Measurements from ENCODE around the gene FAM24B.
"Not testable (repeated sequence)": the region's sequence is repeated elsewhere in the genome, so short reads cannot be mapped to it uniquely, and the experiment has no call there.

GRCh38 chr10:122866757-122867482 is 12.5 kb downstream of the FAM24B start:
- TF ChIP-seq, protein P1, sequence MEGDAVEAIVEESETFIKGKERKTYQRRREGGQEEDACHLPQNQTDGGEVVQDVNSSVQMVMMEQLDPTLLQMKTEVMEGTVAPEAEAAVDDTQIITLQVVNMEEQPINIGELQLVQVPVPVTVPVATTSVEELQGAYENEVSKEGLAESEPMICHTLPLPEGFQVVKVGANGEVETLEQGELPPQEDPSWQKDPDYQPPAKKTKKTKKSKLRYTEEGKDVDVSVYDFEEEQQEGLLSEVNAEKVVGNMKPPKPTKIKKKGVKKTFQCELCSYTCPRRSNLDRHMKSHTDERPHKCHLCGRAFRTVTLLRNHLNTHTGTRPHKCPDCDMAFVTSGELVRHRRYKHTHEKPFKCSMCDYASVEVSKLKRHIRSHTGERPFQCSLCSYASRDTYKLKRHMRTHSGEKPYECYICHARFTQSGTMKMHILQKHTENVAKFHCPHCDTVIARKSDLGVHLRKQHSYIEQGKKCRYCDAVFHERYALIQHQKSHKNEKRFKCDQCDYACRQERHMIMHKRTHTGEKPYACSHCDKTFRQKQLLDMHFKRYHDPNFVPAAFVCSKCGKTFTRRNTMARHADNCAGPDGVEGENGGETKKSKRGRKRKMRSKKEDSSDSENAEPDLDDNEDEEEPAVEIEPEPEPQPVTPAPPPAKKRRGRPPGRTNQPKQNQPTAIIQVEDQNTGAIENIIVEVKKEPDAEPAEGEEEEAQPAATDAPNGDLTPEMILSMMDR (IDR thresholded peaks at IDR 0.05): not testable (repeated sequence)
- TF ChIP-seq POLR2AphosphoS5, EP300, POLR2A (IDR thresholded peaks at IDR 0.05): not testable (repeated sequence)

Data from upper lobe of left lung (tissue), 4 donors.